Endothelial cell of umbilical vein (primary cell): ENCODE data around the gene OR10A6. TPM values are rescaled to one million over a fixed set of nuclear protein-coding genes. Genes with fewer than 3 reads are reported as not detected.

Experiments used
- BruUV-seq: library from RNA; stranded (reverse); fragments of 400-500 nt; replicated peaks from 2 replicates; lab custom pipeline; 2021; lab: Mats Ljungman, UMichigan
- CTCF ChIA-PET: fragments of 300-600, 350-600 bp; sonication (Branson Sonifier 250); formaldehyde crosslinking; loops from one replicate; lab custom pipeline; 2021; ENCODE audit warnings: antibody characterized with exemption, inconsistent platforms; lab: Charles Lee
- POLR2A ChIA-PET: fragments of 300-600, 350-600 bp; sonication (Branson Sonifier 250); formaldehyde crosslinking; loops from one replicate; lab custom pipeline; 2021; ENCODE audit warnings: antibody characterized with exemption, inconsistent platforms; lab: Charles Lee
- DNase-seq: peaks from one replicate; pipeline ENCODE4 v3.0.0-alpha.2; 2011; ENCODE audit warnings: low read depth, low spot score
- FAIRE-seq: peaks from 2 replicates; lab custom pipeline; 2011; peaks lifted over from hg19 to GRCh38; lab: Jason Lieb, UNC
- H2AFZ ChIP-seq: 2 replicates; pipeline ENCODE4 v1.6.0; 2012; ENCODE audit warnings: low read depth, low read length, control low read depth, inconsistent platforms
- H3K27ac ChIP-seq: 2 replicates; pipeline ENCODE4 v1.5.1; 2011; ENCODE audit warnings: low read depth, mild to moderate bottlenecking, control low read depth, low read length, moderate library complexity; ENCODE audit not compliant: insufficient read depth
- H3K27me3 ChIP-seq, 2 experiments: 2 replicates each; pipeline versions ENCODE4 v1.6.0 to v1.6.1; 2011; ENCODE audit warnings: low read length in 2 of 2, mixed read lengths in 1 of 2; ENCODE audit not compliant: control insufficient read depth in 2 of 2, insufficient read depth in 2 of 2
- H3K36me3 ChIP-seq, 2 experiments: 2 replicates in 1 of 2; 3 replicates in 1 of 2; pipeline ENCODE4 v1.5.1; 2011; ENCODE audit warnings: low read length in 2 of 2, mild to moderate bottlenecking in 1 of 2, moderate library complexity in 1 of 2; ENCODE audit not compliant: control insufficient read depth in 2 of 2, insufficient read depth in 2 of 2; ENCODE audit errors: extremely low read depth in 1 of 2
- H3K4me1 ChIP-seq: 3 replicates; pipeline ENCODE4 v1.5.1; 2011; ENCODE audit warnings: mild to moderate bottlenecking, low read length; ENCODE audit not compliant: control insufficient read depth, insufficient read depth; ENCODE audit errors: extremely low read depth
- H3K4me2 ChIP-seq: 2 replicates; pipeline ENCODE4 v1.6.1; 2011; ENCODE audit warnings: low read length, control low read depth, mixed read lengths; ENCODE audit not compliant: insufficient read depth
- H3K4me3 ChIP-seq, 3 experiments: fragments of 200-600 bp in 1 of 3; sonication (generic), shearing (Covaris generic) in 1 of 3; replicated peaks in 1 of 3; 2 replicates each; pipeline ENCODE4 v1.5.1; 2011 to 2016; ENCODE audit warnings: control low read depth in 3 of 3, low read length in 3 of 3, mild to moderate bottlenecking in 2 of 3, inconsistent platforms in 1 of 3, low read depth in 1 of 3, moderate library complexity in 1 of 3; ENCODE audit not compliant: insufficient read depth in 1 of 3
- H3K79me2 ChIP-seq: 2 replicates; pipeline ENCODE4 v1.6.0; 2012; ENCODE audit warnings: low read length, inconsistent platforms; ENCODE audit not compliant: control insufficient read depth, insufficient read depth
- H3K9ac ChIP-seq: replicated peaks from 2 replicates; pipeline ENCODE3; 2011; ENCODE audit warnings: low read length, control low read depth; ENCODE audit not compliant: insufficient read depth; ENCODE audit errors: extremely low read depth
- H3K9me1 ChIP-seq: replicated peaks from 3 replicates; pipeline ENCODE4 v1.6.0; 2011; ENCODE audit warnings: mild to moderate bottlenecking, low read length; ENCODE audit not compliant: control insufficient read depth, insufficient read depth; ENCODE audit errors: extremely low read depth
- H3K9me3 ChIP-seq: replicated peaks from 2 replicates; pipeline ENCODE4 v1.5.1; 2012; ENCODE audit warnings: low read length, inconsistent platforms; ENCODE audit not compliant: control insufficient read depth, insufficient read depth
- H4K20me1 ChIP-seq: replicated peaks from 2 replicates; pipeline ENCODE3; 2011; ENCODE audit warnings: mild to moderate bottlenecking, low read length; ENCODE audit not compliant: control insufficient read depth, insufficient read depth; ENCODE audit errors: extremely low read depth
- CTCF ChIP-seq, 2 donors: IDR thresholded peaks; 1 replicate in 1 of 2; 2 replicates in 1 of 2; pipeline ENCODE4 v1.5.1; 2011; ENCODE audit warnings: low read length in 2 of 2, mild to moderate bottlenecking in 2 of 2, moderate library complexity in 2 of 2, control low read depth in 1 of 2, inconsistent platforms in 1 of 2, low read depth in 1 of 2; ENCODE audit not compliant: insufficient read depth in 1 of 2; ENCODE audit errors: extremely low read depth in 1 of 2
- EZH2 ChIP-seq: IDR thresholded peaks from 2 replicates; pipeline ENCODE4 v1.6.1; 2012; ENCODE audit warnings: borderline replicate concordance, low read depth, mild to moderate bottlenecking, moderate library complexity, low read length, inconsistent platforms; ENCODE audit not compliant: severe bottlenecking
- FOS ChIP-seq: IDR thresholded peaks from 2 replicates; pipeline ENCODE4 v1.6.1; 2011; ENCODE audit warnings: mild to moderate bottlenecking, low read length, moderate library complexity, borderline replicate concordance; ENCODE audit not compliant: insufficient read depth
- GATA2 ChIP-seq: IDR thresholded peaks from 2 replicates; pipeline ENCODE4 v1.7.0; 2011; ENCODE audit warnings: low read depth, mild to moderate bottlenecking, moderate library complexity, mixed read lengths, low read length; ENCODE audit not compliant: insufficient read length, insufficient read depth
- JUN ChIP-seq: IDR thresholded peaks from 2 replicates; pipeline ENCODE4 v1.6.1; 2011; ENCODE audit warnings: borderline replicate concordance, low read depth; ENCODE audit not compliant: insufficient read length, insufficient read depth
- MAX ChIP-seq: IDR thresholded peaks from 2 replicates; pipeline ENCODE4 v1.6.1; 2011; ENCODE audit not compliant: insufficient read depth, insufficient read length
- MYC ChIP-seq: IDR thresholded peaks from one replicate; pipeline ENCODE4 v1.6.1; 2011; ENCODE audit warnings: mild to moderate bottlenecking, low read depth, low read length
- POLR2A ChIP-seq: IDR thresholded peaks from 2 replicates; pipeline ENCODE4 v1.6.1; 2012; ENCODE audit warnings: low read depth, mild to moderate bottlenecking, control low read depth, low read length
- POLR2AphosphoS5 ChIP-seq: IDR thresholded peaks from 2 replicates; pipeline ENCODE4 v1.6.1; 2012; ENCODE audit warnings: low read depth, mild to moderate bottlenecking, control low read depth, low read length, moderate library complexity; ENCODE audit not compliant: insufficient read depth
- dilution Hi-C: fragments of 300-500 bp; cut with MboI; formaldehyde crosslinking; loops from one replicate; pipeline ENCODE4 v1.15.0; 2019; ENCODE audit warnings: low sequenced_read_pairs; ENCODE audit not compliant: extremely low pct_ligation_motif_present
- intact Hi-C: fragments of 100-400 bp; cut with micrococcal nuclease; formaldehyde crosslinking; loops from one replicate; pipeline ENCODE4 v1.10.0; 2022
- polyA plus RNA-seq, 4 experiments: library from polyadenylated mRNA; depleted of rRNA in 3 of 4; stranded (reverse) in 3 of 4; unstranded in 1 of 4; fragments of >200 nt; gene quantifications; 2 replicates each; pipeline versions ENCODE4 v1.2.1 to v1.2.3, GENCODE V29; 2011 to 2012; ENCODE audit warnings: missing spikeins in 1 of 4
- total RNA-seq: library from RNA; stranded (reverse); gene quantifications from 2 replicates; pipeline ENCODE4 v1.2.3, GENCODE V29; 2021

OR10A6 gene
- total and polyA plus RNA-seq, 2 donors (not counting 3 experiments of a cell fraction or from before 2014, with no cell fraction given) = not detected

GRCh38 chr11:7968686-7969085, 37.6 kb upstream of the OR10A6 start:
- TF ChIP-seq POLR2AphosphoS5 (no peak), MYC (no peak)
- no peak overlapping the region for H3K9ac ChIP-seq
- H4K20me1 ChIP-seq = no peaks in the 10 kb centered on the region
- no peaks in the 10 kb centered on the region for H3K36me3 ChIP-seq
- no peaks in the 10 kb centered on the region for H3K9me1 ChIP-seq
- POLR2A ChIA-PET = no interaction called here
- CTCF ChIA-PET = interaction anchor here (1.7 kb wide), 2 partner anchors 9 to 18 kb away, joined by 5 read pairs; partner anchors contain the start of gene EIF3F
- no peak overlapping the region for H3K4me2 ChIP-seq
- dilution Hi-C loops = no loop called here
- no TSS peak for BruUV-seq
- no peak overlapping the region for H3K27ac ChIP-seq
- no peaks in the 10 kb centered on the region for H3K79me2 ChIP-seq
- no peaks in the 10 kb centered on the region for H3K27me3 ChIP-seq
- H3K4me1 ChIP-seq = no peaks in the 10 kb centered on the region
- intact Hi-C loops = loop anchor here (5.0 kb wide), 1 partner anchor 616 kb away; no protein-coding TSS in a partner anchor
- peak; percentile 31 for FAIRE-seq
- DNase-seq = no peak
- H2AFZ ChIP-seq = no peak overlapping the region
- no peak overlapping the region for H3K4me3 ChIP-seq
- no peaks in the 10 kb centered on the region for H3K9me3 ChIP-seq

GRCh38 chr11:7967826-7968225, 36.8 kb upstream of the OR10A6 start:
- no TSS peak for BruUV-seq
- Histone ChIP-seq H3K9ac (no peak overlapping the region), H2AFZ (no peak overlapping the region), H3K4me3 (no peak overlapping the region), H3K9me3 (no peaks in the 10 kb centered on the region), H3K79me2 (no peaks in the 10 kb centered on the region), H3K9me1 (no peaks in the 10 kb centered on the region), H3K4me1 (no peaks in the 10 kb centered on the region), H3K27ac (no peak overlapping the region), H3K36me3 (no peaks in the 10 kb centered on the region), H3K27me3 (no peaks in the 10 kb centered on the region), H4K20me1 (no peaks in the 10 kb centered on the region), H3K4me2 (no peak overlapping the region)
- TF ChIP-seq FOS = no peak
- TF ChIP-seq POLR2AphosphoS5 = no peak
- TF ChIP-seq GATA2 = no peak
- no peak for TF ChIP-seq MYC
- no peak for TF ChIP-seq POLR2A
- no peak for TF ChIP-seq EZH2
- no peak for TF ChIP-seq MAX
- no peak for TF ChIP-seq JUN
- no peak for TF ChIP-seq CTCF (IDR thresholded peaks at IDR 0.05; ENCODE audit: extremely low read depth in 1 of 2, insufficient read depth in 1 of 2, low read depth in 1 of 2, low read length in 2 of 2)
- DNase-seq = no peak
- dilution Hi-C loops (no loop called here), intact Hi-C loops (loop anchor here (5.0 kb wide), 1 partner anchor 616 kb away; no protein-coding TSS in a partner anchor)
- CTCF ChIA-PET = interaction anchor here (1.7 kb wide), 2 partner anchors 10 to 19 kb away, joined by 5 read pairs; partner anchors contain the start of gene EIF3F
- no peak for FAIRE-seq
- POLR2A ChIA-PET = no interaction called here
